GM12872 (cell line): ENCODE data around the gene WNT3.

Source experiments
- CTCF ChIP-seq: IDR thresholded peaks from 3 replicates; pipeline ENCODE4 v1.5.1; 2011; ENCODE audit warnings: low read depth, mild to moderate bottlenecking, low read length, moderate library complexity; ENCODE audit not compliant: insufficient read depth

WNT3 gene

GRCh38 chr17:46822388-46822921 is 4.0 kb upstream of the WNT3 start:
- peak; percentile 82 for TF ChIP-seq CTCF

- no peak for TF ChIP-seq CTCF
Observed at GRCh38 chr17:46821482-46822387, 3.2 kb upstream of the WNT3 start.

- no peak for TF ChIP-seq CTCF
Observed at GRCh38 chr17:46820592-46821450, 2.3 kb upstream of the WNT3 start.

- TF ChIP-seq CTCF = no peak
Observed at GRCh38 chr17:46819906-46820351, 1.4 kb upstream of the WNT3 start.

GRCh38 chr17:46818929-46819859 is 702 bp upstream of the WNT3 start:
- no peak for TF ChIP-seq CTCF

GRCh38 chr17:46817901-46818209 is 637 bp downstream of the WNT3 start:
- TF ChIP-seq CTCF = no peak
